ENCODE measurements around the gene MFAP4. TPM values are rescaled to one million over a fixed set of nuclear protein-coding genes. Genes with fewer than 3 reads are reported as not detected.

Gene MFAP4, protein sequence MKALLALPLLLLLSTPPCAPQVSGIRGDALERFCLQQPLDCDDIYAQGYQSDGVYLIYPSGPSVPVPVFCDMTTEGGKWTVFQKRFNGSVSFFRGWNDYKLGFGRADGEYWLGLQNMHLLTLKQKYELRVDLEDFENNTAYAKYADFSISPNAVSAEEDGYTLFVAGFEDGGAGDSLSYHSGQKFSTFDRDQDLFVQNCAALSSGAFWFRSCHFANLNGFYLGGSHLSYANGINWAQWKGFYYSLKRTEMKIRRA
- polyA plus RNA-seq (2012; ENCODE audit: insufficient read depth, insufficient read length, low read depth): 80.5 TPM

DNA sequence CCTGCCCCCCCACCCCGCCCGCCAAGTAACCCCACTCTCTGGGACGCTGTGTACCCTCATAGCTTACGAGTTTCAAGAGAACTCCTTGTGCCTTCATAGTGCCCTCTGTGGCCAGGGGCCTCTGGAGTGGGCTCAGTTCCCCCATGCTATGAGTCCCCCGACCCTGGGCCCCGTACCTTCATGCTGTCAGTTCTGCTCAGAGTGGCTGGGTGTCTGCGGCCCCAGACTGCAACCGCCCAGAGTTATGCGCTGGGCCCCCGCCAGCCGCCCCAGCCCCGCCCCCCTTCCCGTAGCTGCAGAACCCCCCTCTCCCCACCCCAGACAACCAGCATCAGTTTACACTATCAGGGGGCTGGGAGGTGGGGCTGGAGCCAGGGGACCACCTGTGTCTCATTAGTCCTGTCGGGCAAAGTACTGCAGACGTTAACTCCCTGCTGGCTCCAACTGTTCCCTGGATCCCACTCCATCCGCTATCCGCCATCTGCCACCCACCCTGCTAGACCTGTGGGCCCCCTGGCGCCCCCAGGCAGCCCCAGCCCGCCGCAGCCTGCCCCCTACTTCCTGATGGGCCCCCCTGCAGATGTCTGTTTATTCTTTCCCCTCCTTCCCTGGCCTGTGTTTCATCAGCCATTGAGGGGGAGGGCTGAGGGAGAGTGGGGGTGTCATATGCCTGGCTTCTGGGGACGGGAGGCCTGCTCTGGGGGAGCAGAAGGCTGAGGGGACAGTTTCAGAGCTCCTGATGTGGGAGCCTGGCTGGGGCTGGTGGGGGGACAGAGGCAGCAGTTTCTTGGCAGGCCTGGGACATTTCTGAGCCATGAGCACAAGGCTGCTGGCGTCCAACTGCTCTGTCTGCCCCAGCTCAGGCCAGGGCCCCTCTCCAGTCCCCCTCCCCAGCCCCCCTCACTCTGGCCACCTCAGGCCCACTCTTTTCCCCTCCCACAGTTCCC lies at the start of gene MFAP4:
Gene MFAP4 (minus strand): TSS at position 217 of the 947 bp plus-strand sequence. CDS start 35 bp downstream, at position 182.
- no peak within 1 kb of the TSS for H3K4me3 ChIP-seq (ENCODE audit: low read depth, low read length)
- H3K36me3 ChIP-seq: no peaks in the 10 kb centered on the region
- DNase-seq: peak; percentile 67
- H3K9me3 ChIP-seq: no peaks in the 10 kb centered on the region
- H3K27me3 ChIP-seq: no peaks in the 10 kb centered on the region
- no peak for TF ChIP-seq CTCF (IDR thresholded peaks at IDR 0.05; ENCODE audit: low read depth, low read length)
- no peaks in the 10 kb centered on the region for H3K4me1 ChIP-seq

DNA sequence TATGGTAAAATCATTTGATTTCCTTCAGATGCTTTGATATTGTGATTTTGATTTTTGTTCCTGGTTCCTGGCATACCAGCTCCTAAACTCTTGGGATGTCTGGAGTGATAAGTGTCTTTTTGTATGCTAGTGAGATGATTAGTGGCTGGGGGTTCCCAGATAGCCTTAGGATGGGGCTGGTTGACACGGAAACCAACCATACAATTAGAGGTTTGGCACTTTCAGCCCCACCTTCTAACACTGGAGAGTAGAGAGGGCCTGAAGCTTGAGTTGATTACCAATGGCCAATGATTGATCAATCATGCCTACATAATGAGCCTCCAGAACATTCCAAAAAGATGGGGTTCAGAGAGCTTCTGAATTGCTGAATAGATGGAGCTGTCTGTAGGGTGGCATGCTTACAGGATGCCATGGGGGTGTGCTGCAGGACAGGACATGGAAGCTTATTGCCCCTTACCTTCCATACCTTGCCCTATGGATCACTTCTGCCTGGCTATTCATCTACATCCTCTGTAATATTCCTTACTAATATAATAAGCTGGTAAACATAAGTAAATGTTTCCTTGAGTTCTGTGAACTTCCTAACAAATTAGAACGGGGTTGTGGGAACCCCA lies 46.8 kb upstream of the MFAP4 start:
- no peaks in the 10 kb centered on the region for H3K36me3 ChIP-seq
- no peaks in the 10 kb centered on the region for H3K4me1 ChIP-seq
- H3K9me3 ChIP-seq: no peaks in the 10 kb centered on the region
- no peak for TF ChIP-seq CTCF (IDR thresholded peaks at IDR 0.05; ENCODE audit: low read depth, low read length)
- no peaks in the 10 kb centered on the region for H3K27me3 ChIP-seq
- no peak for DNase-seq
- H3K4me3 ChIP-seq (ENCODE audit: low read depth, low read length): no peak overlapping the region

DNA sequence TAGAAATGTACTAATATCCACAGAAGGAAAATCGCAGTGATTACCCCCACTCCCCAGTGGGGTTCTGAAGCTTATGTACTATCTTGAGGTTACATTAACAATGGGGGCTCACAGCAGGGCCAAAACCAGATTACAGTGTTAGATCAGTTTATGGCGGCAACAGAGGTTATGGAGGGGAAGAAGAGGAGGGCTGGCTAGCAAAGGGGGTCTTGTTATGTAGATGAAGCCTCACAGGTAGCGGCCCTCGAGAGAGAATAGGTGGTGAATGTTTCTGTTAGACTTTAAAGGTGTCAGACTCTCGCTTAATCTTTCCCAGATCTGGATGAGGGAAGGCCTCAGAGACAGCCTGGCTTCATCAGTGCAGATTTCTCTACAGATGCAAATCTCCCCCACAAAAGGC lies 46.3 kb upstream of the MFAP4 start:
- Histone ChIP-seq H3K9me3 (no peaks in the 10 kb centered on the region), H3K36me3 (no peaks in the 10 kb centered on the region), H3K4me3 (ENCODE audit: low read depth, low read length) (no peak overlapping the region), H3K27me3 (no peaks in the 10 kb centered on the region), H3K4me1 (no peaks in the 10 kb centered on the region)
- no peak for TF ChIP-seq CTCF (IDR thresholded peaks at IDR 0.05; ENCODE audit: low read depth, low read length)
- DNase-seq: no peak

- no peak for DNase-seq
- Histone ChIP-seq H3K36me3 (no peaks in the 10 kb centered on the region), H3K27me3 (no peaks in the 10 kb centered on the region), H3K4me1 (no peaks in the 10 kb centered on the region), H3K9me3 (no peaks in the 10 kb centered on the region), H3K4me3 (ENCODE audit: low read depth, low read length) (no peak overlapping the region)
- no peak for TF ChIP-seq CTCF (IDR thresholded peaks at IDR 0.05; ENCODE audit: low read depth, low read length)
Measured at GRCh38 chr17:19431691-19432090, 44.7 kb upstream of the MFAP4 start.

GRCh38 chr17:19426631-19427030 lies 39.6 kb upstream of the MFAP4 start:
- H3K9me3 ChIP-seq: no peaks in the 10 kb centered on the region
- no peak for DNase-seq
- H3K36me3 ChIP-seq: no peaks in the 10 kb centered on the region
- H3K27me3 ChIP-seq: no peaks in the 10 kb centered on the region
- no peak overlapping the region for H3K4me3 ChIP-seq (ENCODE audit: low read depth, low read length)
- TF ChIP-seq CTCF (IDR thresholded peaks at IDR 0.05; ENCODE audit: low read depth, low read length): no peak
- H3K4me1 ChIP-seq: no peaks in the 10 kb centered on the region
